Effector CD8-positive, alpha-beta T cell (primary cell): ENCODE data around the gene FAM219A.
"Not testable (repeated sequence)": the region's sequence is repeated elsewhere in the genome, so short reads cannot be mapped to it uniquely, and the experiment has no call there.

Experiments
- DNase-seq: peaks from one replicate; lab custom pipeline; 2025; lab: John Stamatoyannopoulos, UW

Gene FAM219A

DNA sequence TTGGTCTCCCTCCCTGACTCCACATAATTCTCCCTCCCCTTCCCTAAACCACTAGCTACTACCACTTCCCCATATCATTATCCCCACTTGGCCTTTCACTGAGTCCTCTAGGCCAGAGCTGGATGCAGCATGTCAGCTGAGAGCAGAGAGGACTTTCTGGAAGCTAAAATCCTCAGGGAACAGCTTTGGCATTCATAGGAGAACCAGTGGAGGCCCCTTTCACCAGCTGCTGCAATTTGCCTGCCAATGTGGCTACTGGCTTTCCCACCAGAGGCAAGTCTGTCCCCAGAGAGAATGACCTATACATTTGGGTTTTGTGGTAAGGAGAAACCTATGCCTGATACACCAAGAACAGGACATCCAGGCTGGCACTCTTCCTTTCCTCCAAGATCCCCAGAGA, 14.4 kb downstream of the FAM219A start:
- no peak for DNase-seq

DNA sequence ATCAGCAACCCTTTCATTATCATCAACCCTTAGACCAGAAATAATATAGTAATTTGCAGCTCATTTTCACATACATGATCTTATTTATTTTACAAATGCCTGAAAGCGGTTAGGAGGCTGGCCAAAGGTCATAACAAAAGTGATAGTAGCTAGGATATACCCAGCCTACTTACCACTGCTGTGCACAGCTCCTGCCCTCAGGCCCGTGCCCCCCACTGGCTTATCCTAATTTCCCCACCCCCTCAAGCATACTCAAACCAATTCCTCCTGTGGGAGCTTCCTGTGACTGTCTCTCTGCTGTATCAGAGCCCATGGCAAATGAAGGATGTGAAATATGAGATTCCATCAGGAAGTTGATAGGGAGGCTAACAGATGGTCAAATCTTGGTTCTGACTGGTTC, 14.8 kb downstream of the FAM219A start:
- no peak for DNase-seq

DNA sequence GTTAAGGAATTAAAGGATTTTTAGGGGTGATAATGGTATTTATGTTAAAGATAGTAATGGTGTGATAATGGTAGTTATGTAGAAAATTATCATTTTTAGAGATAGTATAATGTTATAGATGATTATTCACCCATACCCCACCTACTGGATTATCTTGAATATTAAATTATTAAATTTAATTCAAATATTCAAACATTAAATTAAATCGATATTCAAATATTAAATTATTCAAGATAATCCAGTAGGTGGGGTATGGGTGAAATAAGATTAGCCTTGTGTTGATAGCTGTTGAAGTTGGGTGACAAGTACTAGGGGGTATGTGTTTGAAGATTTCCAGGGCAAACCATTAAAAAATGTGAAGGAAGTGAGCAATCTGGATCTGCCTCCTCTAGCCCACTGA, 15.6 kb downstream of the FAM219A start:
- no peak for DNase-seq

DNA sequence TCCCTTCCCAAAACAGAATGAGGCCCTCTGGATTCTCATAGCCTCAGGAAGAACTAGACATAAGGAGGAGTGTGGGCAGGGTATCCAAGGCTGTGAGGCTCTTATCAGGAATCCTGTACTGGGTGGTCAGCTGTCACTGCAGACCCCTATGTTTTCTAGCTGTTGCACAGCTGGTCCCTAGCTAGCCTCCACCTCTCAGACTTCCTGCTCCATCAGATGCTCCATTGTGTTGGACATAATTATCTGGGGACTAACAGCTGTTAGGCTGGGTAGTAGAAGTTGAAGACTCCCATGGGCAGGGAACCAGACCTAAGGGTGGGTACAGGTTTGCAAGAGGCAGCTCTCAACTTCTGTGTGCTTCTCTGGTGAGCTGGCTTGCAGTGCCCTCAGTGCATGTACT, 18.4 kb downstream of the FAM219A start:
- DNase-seq = no peak

DNA sequence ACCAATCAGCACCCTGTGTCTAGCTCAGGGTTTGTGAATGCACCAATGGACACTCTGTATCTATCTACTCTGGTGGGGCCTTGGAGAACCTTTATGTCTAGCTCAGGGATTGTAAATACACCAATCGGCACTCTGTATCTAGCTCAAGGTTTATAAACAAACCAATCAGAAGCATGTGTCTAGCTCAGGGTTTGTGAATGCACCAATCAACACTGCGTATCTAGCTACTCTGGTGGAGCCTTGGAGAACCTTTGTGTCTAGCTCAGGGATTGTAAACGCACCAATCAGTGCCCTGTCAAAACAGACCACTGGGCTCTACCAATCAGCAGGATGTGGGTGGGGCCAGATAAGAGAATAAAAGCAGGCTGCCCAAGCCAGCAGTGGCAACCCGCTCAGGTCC, 19.9 kb downstream of the FAM219A start:
- not testable (repeated sequence) for DNase-seq

- DNase-seq = not testable (repeated sequence)
Measured at GRCh38 chr9:34437926-34438307, 20.5 kb downstream of the FAM219A start.

DNA sequence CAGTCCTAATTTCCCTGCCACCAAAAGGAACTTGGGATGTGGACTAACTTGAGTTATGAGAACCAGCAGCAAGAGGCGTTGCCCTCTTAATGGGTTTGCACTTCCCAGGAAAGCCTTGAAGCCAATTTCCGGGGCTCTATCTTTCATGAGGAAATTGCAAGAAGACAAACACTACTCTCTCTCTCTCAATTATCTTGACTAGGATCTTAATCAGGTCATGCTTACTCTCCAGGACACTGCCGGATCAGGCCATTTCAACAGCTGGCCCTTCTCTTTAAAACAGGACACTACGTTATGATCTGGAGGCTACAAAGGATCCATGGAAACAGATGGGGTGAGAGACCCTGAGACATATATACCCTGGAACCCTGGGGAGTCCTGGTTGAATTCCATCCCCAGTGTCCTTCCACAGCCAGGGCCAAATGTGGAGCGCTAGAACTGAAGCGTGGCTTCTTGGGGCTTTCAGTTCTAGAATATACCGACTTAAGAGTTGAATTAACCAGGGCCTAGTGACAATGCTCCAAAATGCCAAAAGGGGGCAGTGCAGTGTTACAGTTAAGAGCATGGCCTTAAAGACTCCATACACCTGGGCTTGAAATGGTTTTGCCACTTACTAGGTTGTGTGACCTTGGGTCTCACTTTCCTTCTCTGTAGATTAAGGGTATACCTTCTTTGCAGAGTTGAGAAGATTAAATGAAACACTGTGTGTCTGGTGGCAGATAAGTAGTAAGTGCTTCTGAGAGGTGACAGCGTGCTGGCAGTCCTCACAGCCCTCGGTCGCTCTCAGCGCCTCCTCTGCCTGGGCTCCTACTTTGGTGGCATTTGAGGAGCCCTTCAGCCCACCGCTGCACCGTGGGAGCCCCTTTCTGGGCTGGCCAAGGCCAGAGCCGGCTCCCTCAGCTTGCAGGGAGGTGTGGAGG, 21.1 kb downstream of the FAM219A start:
- peak; percentile 32 for DNase-seq

DNA sequence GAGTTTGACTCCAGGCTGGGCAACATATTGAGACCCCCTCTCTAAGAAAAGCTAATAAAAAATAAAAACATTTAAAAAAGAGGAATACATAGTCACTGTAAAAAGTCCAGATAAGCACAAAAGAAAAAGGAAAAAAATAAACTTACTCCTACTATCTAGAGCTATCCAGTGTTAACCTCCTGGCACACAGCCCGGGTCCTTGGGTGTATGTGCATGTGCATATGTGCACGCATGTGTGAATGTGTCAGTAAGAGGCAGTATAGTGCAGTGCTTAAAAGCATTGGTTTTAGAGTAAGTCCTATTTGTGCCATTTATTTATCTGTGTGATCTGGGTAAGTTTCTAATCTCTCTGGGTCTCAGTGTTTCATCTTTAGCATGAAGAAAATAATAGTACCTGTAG, 26.7 kb downstream of the FAM219A start:
- DNase-seq = no peak

GRCh38 chr9:34430843-34431437, 27.4 kb downstream of the FAM219A start:
- DNase-seq = no peak

- no peak for DNase-seq
Measured at GRCh38 chr9:34428325-34428958, 29.9 kb downstream of the FAM219A start.

DNA sequence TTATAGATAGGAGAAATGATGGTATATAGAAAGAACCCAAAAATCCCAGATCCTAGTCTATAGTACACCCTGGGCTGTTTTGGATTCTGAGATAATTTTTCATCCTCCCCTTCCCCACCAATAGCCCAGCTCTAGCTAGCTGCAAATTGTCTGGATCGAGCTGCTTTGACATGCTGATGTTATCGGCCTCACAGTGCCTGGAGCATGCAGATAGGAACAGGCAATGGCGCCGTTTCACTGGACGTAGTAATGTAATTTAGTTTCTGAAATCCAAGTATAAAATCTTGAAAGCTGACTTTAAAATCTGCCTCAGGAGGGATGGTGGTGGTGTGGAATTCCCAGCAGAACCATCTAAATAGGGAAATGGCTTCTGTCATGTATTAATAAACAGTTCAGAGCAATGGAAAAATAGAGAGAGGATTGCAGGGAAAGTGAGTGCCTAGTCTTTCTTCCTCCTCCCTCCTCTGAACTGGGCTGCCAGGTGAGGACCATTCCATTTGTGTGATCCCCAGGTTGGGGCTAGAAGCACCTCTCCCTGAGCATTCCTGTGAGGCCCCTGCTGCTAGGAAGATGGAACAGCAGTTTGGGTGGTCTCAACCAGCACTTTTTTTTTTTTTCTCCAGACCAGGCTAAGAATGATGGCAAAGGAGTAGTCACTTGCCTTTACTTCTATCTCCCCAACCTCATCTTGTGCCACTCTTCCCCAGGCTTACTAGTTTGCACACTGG, 31.9 kb downstream of the FAM219A start:
- no peak for DNase-seq

- no peak for DNase-seq
Measured at GRCh38 chr9:34419716-34420504, 38.5 kb downstream of the FAM219A start.

DNA sequence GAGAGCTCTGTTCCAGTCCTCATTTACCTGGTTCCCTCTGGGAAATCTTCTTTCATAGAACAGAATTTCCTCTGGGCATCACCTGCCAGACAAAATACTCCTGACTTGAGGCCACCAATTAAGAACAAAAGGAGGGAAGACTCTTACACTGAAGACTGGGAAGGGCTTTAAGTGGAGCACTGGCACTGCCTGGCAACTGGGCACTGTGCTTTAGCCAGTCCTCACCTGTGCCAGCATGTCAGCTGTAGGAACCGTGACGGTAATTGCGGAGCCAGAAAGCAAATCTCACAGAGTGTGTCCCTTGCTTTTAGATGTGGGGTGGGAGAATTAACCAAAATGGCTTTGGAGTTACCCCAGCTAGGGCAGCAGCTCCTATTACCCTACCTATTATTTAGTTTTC, 40.6 kb downstream of the FAM219A start:
- no peak for DNase-seq

- no peak for DNase-seq
Measured at GRCh38 chr9:34413231-34413852, 45.0 kb downstream of the FAM219A start.

DNA sequence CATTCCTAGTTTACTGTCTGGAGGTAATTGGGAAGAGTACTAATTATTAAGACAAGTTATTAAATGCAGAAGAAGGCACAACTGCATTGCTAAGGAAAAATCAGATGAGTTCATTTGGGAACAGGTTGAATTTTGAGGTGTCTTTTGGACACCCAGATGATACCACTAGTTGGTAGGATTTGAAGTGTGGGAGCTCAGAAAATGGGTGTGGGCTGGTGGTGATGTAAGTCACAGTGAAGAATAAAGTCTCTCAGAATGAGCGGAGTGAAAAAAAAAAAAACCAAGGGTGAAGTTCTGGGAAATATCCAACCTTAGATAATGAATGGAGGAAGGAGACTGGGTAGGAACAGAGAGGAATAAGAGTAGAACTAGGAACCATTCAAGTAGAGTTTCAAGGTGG, 46.0 kb downstream of the FAM219A start:
- no peak for DNase-seq

DNA sequence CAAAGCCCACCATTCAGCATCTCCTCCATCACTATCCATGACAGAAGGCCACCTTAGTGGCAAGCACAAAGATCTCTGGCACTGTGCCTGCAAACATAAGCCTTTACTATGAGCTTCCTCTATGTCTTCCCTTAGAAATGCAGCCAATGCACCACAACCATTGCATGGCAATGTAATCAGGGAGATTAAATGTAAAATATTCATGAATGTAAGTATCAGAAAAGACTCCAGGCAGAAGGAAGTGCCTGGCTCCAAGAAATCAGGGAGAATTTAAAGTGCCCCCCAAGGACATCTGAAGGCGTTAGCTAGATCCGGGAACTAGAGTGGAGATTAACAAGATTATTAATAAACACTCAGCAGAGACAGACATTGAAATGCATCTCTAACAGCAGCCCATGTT, 49.2 kb downstream of the FAM219A start:
- DNase-seq = no peak

- DNase-seq = no peak
Measured at GRCh38 chr9:34408173-34408572, 50.2 kb downstream of the FAM219A start.

- no peak for DNase-seq
Measured at GRCh38 chr9:34406219-34406618, 52.2 kb downstream of the FAM219A start.

GRCh38 chr9:34405719-34406118, 52.7 kb downstream of the FAM219A start:
- DNase-seq = no peak

DNA sequence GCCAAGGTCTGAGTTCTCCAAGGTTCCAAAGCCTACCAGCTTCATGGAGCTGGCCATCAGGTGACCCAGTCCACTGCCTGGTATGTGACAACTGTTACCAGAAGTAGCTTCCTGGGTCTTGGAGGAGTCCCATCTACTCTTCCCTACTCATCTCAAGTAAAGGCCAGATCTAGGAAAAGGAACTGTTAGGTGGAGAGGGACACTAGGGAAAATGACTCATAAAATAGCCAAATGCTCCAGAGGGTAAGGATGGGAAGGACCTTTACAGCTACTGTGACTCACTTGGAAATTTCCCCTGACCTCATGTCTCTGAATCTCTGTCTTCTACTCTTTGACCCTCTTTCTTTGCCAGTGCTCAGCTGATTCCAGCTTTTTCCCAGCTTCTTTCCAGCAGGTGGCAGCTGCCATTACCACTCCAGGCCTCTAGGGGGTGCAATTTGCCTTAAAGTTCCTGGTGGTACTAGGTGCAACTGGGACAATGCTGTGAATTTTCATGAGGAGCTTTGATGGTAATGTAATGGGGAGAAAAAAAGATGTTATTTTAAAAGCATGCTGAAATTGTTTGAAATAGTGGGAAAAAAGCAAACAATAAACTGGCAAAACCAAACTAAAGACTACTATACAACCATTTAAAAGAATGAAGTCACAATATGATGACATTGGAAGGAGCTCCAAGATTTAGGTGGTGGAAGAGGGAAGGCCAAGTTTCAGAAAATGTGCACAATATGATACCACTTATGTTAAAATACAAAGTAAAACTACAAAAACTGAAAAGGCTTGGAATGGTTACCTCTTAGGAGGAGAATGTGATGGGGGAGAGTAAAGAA, 54.6 kb downstream of the FAM219A start:
- DNase-seq = peak; percentile 38
